K562 treated with DMSO at 1 percent for 24 hours (cell line): Measurements from ENCODE around the gene RNF145. TPM values are rescaled to one million over a fixed set of nuclear protein-coding genes. Genes with fewer than 3 reads are reported as not detected.

Source experiments
- total RNA-seq: library from RNA; unstranded; fragments of 300-600 nt; gene quantifications from 2 replicates; pipeline ENCODE4 v1.2.3, GENCODE V29; 2022; ENCODE audit warnings: low read depth; ENCODE audit not compliant: insufficient read depth

RNF145 gene
- total RNA-seq: 32.3 and 37.7 TPM in 2 replicates

DNA sequence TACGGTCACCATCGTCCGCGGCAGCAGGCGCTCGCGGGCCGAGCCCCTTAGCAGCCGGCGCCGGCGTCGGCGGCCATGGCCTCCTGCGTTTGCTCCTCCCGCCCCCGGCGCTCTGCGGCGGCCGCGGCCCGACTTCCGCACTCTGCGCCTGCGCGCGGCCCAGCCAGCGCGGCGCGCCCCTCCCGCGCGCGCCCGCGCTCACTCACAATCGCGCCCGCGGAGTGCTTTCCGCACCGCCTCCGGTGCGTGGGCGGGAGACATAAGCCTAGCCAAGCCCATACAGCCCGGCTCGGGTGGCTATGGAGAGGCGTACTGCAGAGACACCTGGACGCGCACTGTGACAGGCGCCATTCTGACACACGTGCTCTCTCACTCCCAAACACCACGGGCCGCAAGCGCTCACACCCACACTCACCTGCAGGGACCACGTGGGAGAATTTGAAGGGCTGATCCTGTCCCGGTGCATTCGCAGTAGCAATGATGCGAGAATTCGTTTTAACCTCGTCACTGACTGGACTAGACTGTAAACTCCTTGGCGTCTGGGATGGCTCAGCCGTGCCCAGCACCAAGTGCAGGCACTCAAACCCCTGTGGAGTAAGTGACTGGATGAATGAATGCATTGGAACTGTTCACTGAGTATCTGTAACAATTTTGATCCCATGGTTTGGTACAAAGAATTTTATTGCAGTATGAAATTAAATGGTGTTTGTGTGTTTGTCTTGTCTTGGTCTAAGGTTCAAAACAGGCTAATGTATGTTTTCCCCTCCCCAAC, at the start of gene RNF145:
Gene RNF145 (minus strand): TSS at position 116 of the 772 bp plus-strand sequence. CDS start 5,936 bp downstream, outside the sequence.

Other genes with a start within 250 kb of the RNF145 start
- 0.10 TPM in 1 of 2 replicates, not detected in the other for gene EBF1, start 109.6 kb downstream of the RNF145 start, total RNA-seq
- 15.7 and 16.5 TPM in 2 replicates for gene UBLCP1, start 53.7 kb upstream of the RNF145 start, total RNA-seq
- not detected in 2 replicates for gene IL12B, start 120.9 kb upstream of the RNF145 start, total RNA-seq